ENCODE data around the gene OPRM1.

DNA sequence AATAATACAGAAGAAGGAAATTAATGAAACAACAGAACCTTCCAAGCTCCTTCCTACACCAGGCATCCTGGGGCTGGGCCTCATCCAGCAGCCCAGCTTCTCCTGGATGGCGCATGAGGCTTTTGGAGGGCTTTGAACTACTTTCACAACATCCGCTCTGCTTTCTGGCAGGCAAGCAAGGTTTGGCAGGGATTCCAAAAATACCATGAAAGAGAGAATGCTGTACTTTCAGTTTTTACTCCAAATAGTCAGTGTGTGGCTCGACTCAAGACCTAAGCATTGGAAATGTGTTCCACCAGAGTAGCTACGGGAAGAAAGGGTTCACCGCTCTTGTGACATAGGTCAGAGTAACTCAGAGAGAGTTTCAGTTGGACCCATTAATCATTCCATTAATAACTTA lies 125.4 kb downstream of the OPRM1 start:
- TF ChIP-seq, protein P1, sequence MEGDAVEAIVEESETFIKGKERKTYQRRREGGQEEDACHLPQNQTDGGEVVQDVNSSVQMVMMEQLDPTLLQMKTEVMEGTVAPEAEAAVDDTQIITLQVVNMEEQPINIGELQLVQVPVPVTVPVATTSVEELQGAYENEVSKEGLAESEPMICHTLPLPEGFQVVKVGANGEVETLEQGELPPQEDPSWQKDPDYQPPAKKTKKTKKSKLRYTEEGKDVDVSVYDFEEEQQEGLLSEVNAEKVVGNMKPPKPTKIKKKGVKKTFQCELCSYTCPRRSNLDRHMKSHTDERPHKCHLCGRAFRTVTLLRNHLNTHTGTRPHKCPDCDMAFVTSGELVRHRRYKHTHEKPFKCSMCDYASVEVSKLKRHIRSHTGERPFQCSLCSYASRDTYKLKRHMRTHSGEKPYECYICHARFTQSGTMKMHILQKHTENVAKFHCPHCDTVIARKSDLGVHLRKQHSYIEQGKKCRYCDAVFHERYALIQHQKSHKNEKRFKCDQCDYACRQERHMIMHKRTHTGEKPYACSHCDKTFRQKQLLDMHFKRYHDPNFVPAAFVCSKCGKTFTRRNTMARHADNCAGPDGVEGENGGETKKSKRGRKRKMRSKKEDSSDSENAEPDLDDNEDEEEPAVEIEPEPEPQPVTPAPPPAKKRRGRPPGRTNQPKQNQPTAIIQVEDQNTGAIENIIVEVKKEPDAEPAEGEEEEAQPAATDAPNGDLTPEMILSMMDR (IDR thresholded peaks at IDR 0.05), result no peak
- TF ChIP-seq EZH2 (IDR thresholded peaks at IDR 0.05), result no peak
- no peak for TF ChIP-seq EZH2phosphoT487 (IDR thresholded peaks at IDR 0.05)
